PC-9 (cell line): ENCODE measurements around the gene ZNF423. TPM values are rescaled to one million over a fixed set of nuclear protein-coding genes. Genes with fewer than 3 reads are reported as not detected.

Source experiments
- BruUV-seq: library from RNA; stranded (reverse); fragments of 400-500 nt; replicated peaks from 2 replicates; lab custom pipeline; 2021; lab: Mats Ljungman, UMichigan
- CTCF ChIA-PET: fragments of 300-600 bp; sonication (Branson Sonifier 250); formaldehyde crosslinking; loops from one replicate; lab custom pipeline; 2022; ENCODE audit warnings: antibody characterized with exemption; lab: Charles Lee
- POLR2A ChIA-PET: fragments of 300-600 bp; sonication (Branson Sonifier 250); formaldehyde crosslinking; loops from one replicate; lab custom pipeline; 2022; ENCODE audit warnings: antibody characterized with exemption; ENCODE audit not compliant: unreplicated experiment; lab: Charles Lee
- DNase-seq, 2 experiments: peaks; one replicate each; pipeline versions ENCODE4 v3.0.0 to v3.0.0-alpha.2; 2015 to 2022; ENCODE audit warnings: mixed read lengths in 1 of 2
- H2AFZ ChIP-seq: fragments of 200-600 bp; sonication (generic); 2 replicates; pipeline ENCODE4 v1.8.1; 2017; ENCODE audit warnings: antibody characterized with exemption
- H3F3A ChIP-seq: fragments of 200-600 bp; sonication (generic); 2 replicates; pipeline ENCODE4 v1.8.1; 2017; ENCODE audit warnings: antibody characterized with exemption, mild to moderate bottlenecking, low read depth; ENCODE audit not compliant: insufficient read depth
- H3K27ac ChIP-seq: fragments of 200-600 bp; sonication (generic); 2 replicates; pipeline ENCODE4 v1.6.1; 2016; ENCODE audit warnings: mixed run types
- H3K27me3 ChIP-seq: fragments of 200-600 bp; sonication (generic); 2 replicates; pipeline ENCODE4 v1.6.1; 2016; ENCODE audit warnings: low read depth, mixed run types; ENCODE audit not compliant: insufficient read depth
- H3K36me3 ChIP-seq: fragments of 200-600 bp; sonication (generic); 2 replicates; pipeline ENCODE4 v1.6.1; 2016; ENCODE audit warnings: low read depth, mixed run types
- H3K4me1 ChIP-seq: fragments of 200-600 bp; sonication (generic); replicated peaks from 2 replicates; pipeline ENCODE4 v1.6.1; 2016; ENCODE audit warnings: mixed run types; ENCODE audit not compliant: insufficient read depth
- H3K4me2 ChIP-seq: fragments of 200-600 bp; sonication (generic); 2 replicates; pipeline ENCODE4 v1.6.1; 2017; ENCODE audit warnings: mixed run types
- H3K4me3 ChIP-seq: fragments of 200-600 bp; sonication (generic); 2 replicates; pipeline ENCODE4 v1.6.1; 2016; ENCODE audit warnings: mixed run types
- H3K79me2 ChIP-seq: fragments of 200-600 bp; sonication (generic); 2 replicates; pipeline ENCODE4 v1.6.1; 2017; ENCODE audit warnings: low read depth, mixed run types
- H3K9me2 ChIP-seq: fragments of 200-600 bp; sonication (generic); 2 replicates; pipeline ENCODE4 v1.8.1; 2017; ENCODE audit warnings: mild to moderate bottlenecking; ENCODE audit not compliant: insufficient read depth
- H3K9me3 ChIP-seq: fragments of 200-600 bp; sonication (generic); 2 replicates; pipeline ENCODE4 v1.8.1; 2016; ENCODE audit warnings: low read depth; ENCODE audit not compliant: insufficient read depth
- H4K20me1 ChIP-seq: fragments of 200-600 bp; sonication (generic); 2 replicates; pipeline ENCODE4 v1.8.1; 2017; ENCODE audit not compliant: insufficient read depth
- EZH2 ChIP-seq: fragments of 200-600 bp; sonication (generic); IDR thresholded peaks from 2 replicates; pipeline ENCODE4 v1.8.0; 2017; ENCODE audit warnings: antibody characterized with exemption, low read depth
- intact Hi-C: fragments of 100-400 bp; cut with micrococcal nuclease; formaldehyde crosslinking; loops from one replicate; pipeline ENCODE4 v1.10.0; 2022; ENCODE audit not compliant: unreplicated experiment
- total RNA-seq: library from RNA; stranded (reverse); gene quantifications from 2 replicates; pipeline ENCODE4 v1.2.3, GENCODE V29; 2021
- TF ChIP-seq, protein P1 (sequence below): fragments of 200-600 bp; sonication (generic); conservative IDR thresholded peaks from 2 replicates; pipeline ENCODE4 v1.6.1; 2017; ENCODE audit warnings: mixed run types, antibody characterized with exemption, mild to moderate bottlenecking, moderate library complexity

The ZNF423 gene
- total RNA-seq, 1 experiment from 2014 or later, result not detected

DNA sequence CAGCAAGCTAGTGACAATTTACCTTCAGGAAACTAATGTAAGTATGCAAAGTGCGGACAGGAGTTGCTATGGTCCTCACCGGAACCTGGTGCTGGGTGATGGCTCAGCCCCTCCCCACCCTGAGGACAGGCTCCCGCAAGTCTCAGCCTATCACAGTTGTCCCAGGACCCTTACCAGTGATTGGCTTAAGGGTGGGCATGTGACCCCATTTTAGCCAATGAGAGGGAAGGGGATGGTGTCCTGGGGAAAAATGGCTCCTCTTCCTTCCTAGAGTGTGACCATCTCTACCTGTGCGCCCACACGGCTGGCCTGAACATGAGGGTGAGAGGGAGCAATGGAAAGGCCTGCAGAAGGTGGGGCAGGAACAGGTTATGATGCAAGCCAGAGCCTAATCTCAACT, 401.9 kb downstream of the ZNF423 start:
- Histone ChIP-seq H3K9me2 (no peaks in the 10 kb centered on the region), H3K27ac (no peak overlapping the region), H3K36me3 (no peaks in the 10 kb centered on the region), H3K4me2 (no peak overlapping the region), H3K4me3 (no peak overlapping the region), H2AFZ (no peak overlapping the region), H3K9me3 (no peaks in the 10 kb centered on the region), H3K4me1 (no peaks in the 10 kb centered on the region), H4K20me1 (no peaks in the 10 kb centered on the region), H3F3A (no peaks in the 10 kb centered on the region), H3K79me2 (no peaks in the 10 kb centered on the region), H3K27me3 (peaks cover 61% of the 10 kb centered on the region)
- CTCF ChIA-PET, result no interaction called here
- intact Hi-C loops, result no loop called here
- no peak for TF ChIP-seq EZH2
- TF ChIP-seq, protein P1, sequence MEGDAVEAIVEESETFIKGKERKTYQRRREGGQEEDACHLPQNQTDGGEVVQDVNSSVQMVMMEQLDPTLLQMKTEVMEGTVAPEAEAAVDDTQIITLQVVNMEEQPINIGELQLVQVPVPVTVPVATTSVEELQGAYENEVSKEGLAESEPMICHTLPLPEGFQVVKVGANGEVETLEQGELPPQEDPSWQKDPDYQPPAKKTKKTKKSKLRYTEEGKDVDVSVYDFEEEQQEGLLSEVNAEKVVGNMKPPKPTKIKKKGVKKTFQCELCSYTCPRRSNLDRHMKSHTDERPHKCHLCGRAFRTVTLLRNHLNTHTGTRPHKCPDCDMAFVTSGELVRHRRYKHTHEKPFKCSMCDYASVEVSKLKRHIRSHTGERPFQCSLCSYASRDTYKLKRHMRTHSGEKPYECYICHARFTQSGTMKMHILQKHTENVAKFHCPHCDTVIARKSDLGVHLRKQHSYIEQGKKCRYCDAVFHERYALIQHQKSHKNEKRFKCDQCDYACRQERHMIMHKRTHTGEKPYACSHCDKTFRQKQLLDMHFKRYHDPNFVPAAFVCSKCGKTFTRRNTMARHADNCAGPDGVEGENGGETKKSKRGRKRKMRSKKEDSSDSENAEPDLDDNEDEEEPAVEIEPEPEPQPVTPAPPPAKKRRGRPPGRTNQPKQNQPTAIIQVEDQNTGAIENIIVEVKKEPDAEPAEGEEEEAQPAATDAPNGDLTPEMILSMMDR, result no peak
- BruUV-seq, result no TSS peak
- POLR2A ChIA-PET, result no interaction called here
- no peak for DNase-seq

DNA sequence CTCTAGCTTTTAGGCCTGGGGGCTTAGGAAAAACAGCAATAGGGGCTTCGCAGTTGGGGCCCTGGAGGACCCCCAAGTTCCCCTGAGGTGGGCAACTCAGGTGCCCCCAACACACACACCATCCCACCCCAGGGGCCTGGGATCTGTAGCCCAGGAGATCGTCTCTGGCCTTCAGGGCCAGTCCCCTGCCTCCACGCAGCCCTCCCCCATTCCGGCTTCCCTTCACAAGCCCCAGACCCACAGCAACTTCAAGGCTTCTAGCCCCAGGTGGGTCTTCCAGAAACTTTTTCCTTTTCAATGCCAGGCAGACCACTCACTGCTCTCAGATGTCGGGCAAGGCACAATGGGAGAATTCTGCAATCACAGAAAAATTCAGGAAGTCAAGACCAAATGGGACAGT, 402.9 kb downstream of the ZNF423 start:
- peaks cover 64% of the 10 kb centered on the region for H3K27me3 ChIP-seq
- H3K4me3 ChIP-seq, result no peak overlapping the region
- H3K9me2 ChIP-seq, result no peaks in the 10 kb centered on the region
- H3F3A ChIP-seq, result no peaks in the 10 kb centered on the region
- no peak for TF ChIP-seq EZH2
- TF ChIP-seq, protein P1, result no peak
- no peaks in the 10 kb centered on the region for H3K36me3 ChIP-seq
- H2AFZ ChIP-seq, result no peak overlapping the region
- no peak for DNase-seq
- intact Hi-C loops, result no loop called here
- no TSS peak for BruUV-seq
- no peaks in the 10 kb centered on the region for H4K20me1 ChIP-seq
- ChIA-PET POLR2A (no interaction called here), CTCF (no interaction called here)
- H3K9me3 ChIP-seq, result no peaks in the 10 kb centered on the region
- no peak overlapping the region for H3K27ac ChIP-seq
- H3K4me2 ChIP-seq, result no peak overlapping the region
- no peaks in the 10 kb centered on the region for H3K4me1 ChIP-seq
- no peaks in the 10 kb centered on the region for H3K79me2 ChIP-seq

GRCh38 chr16:49452578-49452977, 403.3 kb downstream of the ZNF423 start:
- ChIA-PET POLR2A (no interaction called here), CTCF (no interaction called here)
- Histone ChIP-seq H3K36me3 (no peaks in the 10 kb centered on the region), H3K4me3 (no peak overlapping the region), H3K79me2 (no peaks in the 10 kb centered on the region), H3K27me3 (peaks cover 65% of the 10 kb centered on the region), H3K27ac (no peak overlapping the region), H3K4me2 (no peak overlapping the region), H4K20me1 (no peaks in the 10 kb centered on the region), H3K9me2 (no peaks in the 10 kb centered on the region), H3F3A (no peaks in the 10 kb centered on the region), H3K9me3 (no peaks in the 10 kb centered on the region), H3K4me1 (no peaks in the 10 kb centered on the region), H2AFZ (no peak overlapping the region)
- TF ChIP-seq EZH2, result no peak
- TF ChIP-seq, protein P1, result no peak
- no TSS peak for BruUV-seq
- DNase-seq, result no peak
- intact Hi-C loops, result no loop called here
